HEK293 (cell line): ENCODE data around the gene KCNJ6.

Experiments used
- YY1 ChIP-seq: fragments of 450-650 bp; formaldehyde crosslinking; IDR thresholded peaks from 2 replicates; pipeline ENCODE4 v1.5.1; 2018; ENCODE audit warnings: missing biosample characterization, missing genetic modification characterization
- ZNF140 ChIP-seq: fragments of 450-650 bp; formaldehyde crosslinking; IDR thresholded peaks from 2 replicates; pipeline ENCODE4 v1.5.1; 2016; ENCODE audit warnings: missing biosample characterization, missing genetic modification characterization
- ZNF768 ChIP-seq: fragments of 450-650 bp; formaldehyde crosslinking; IDR thresholded peaks from 2 replicates; pipeline ENCODE4 v1.5.1; 2018; ENCODE audit warnings: missing biosample characterization, mild to moderate bottlenecking, missing genetic modification characterization

GRCh38 chr21:37603129-37603528 is 313.1 kb downstream of the KCNJ6 start:
- no peak for TF ChIP-seq ZNF768 (tag by site-specific recombination)
- no peak for TF ChIP-seq YY1 (tag by site-specific recombination)
- TF ChIP-seq ZNF140, result no peak
